SK-N-SH treated with all-trans-retinoic acid at 6 μM for 48 hours (cell line): ENCODE results near the gene FSCB.

Source experiments
- ATAC-seq: fragments of 200-7000 bp; cut with Tn5 transposase; 3 replicates; pipeline ENCODE4 v1.9.1; 2020; ENCODE audit warnings: mild to moderate bottlenecking, moderate library complexity
- ARNTL ChIP-seq: fragments of 450-650 bp; formaldehyde crosslinking; IDR thresholded peaks from 2 replicates; pipeline ENCODE4 v1.5.0; 2020; ENCODE audit warnings: low read depth, mild to moderate bottlenecking, moderate library complexity, borderline replicate concordance
- BACH2 ChIP-seq: fragments of 250-450 bp; sonication (Bioruptor Pico); IDR thresholded peaks from 2 replicates; pipeline ENCODE4 v1.9.0; 2021; ENCODE audit warnings: mild to moderate bottlenecking, borderline replicate concordance
- CREB5 ChIP-seq: fragments of 250-450 bp; sonication (Bioruptor Pico); IDR thresholded peaks from 2 replicates; pipeline ENCODE4 v1.5.1; 2020; ENCODE audit warnings: low read depth, mild to moderate bottlenecking, moderate library complexity
- CSDC2 ChIP-seq: fragments of 250-450 bp; sonication (Bioruptor Pico); IDR thresholded peaks from 2 replicates; pipeline ENCODE4 v1.5.0; 2020; ENCODE audit warnings: mild to moderate bottlenecking, moderate library complexity
- ISL1 ChIP-seq: fragments of 250-450 bp; sonication (Bioruptor Pico); IDR thresholded peaks from 2 replicates; pipeline ENCODE4 v2.1.2; 2022; ENCODE audit warnings: mild to moderate bottlenecking, moderate library complexity
- OSR1 ChIP-seq: fragments of 250-450 bp; sonication (Bioruptor Pico); IDR thresholded peaks from 2 replicates; pipeline ENCODE4 v1.8.0; 2022; ENCODE audit warnings: moderate library complexity, mild to moderate bottlenecking, inconsistent platforms
- RARB ChIP-seq: fragments of 250-450 bp; sonication (Bioruptor Pico); IDR thresholded peaks from 2 replicates; pipeline ENCODE4 v1.8.0; 2021; ENCODE audit warnings: mild to moderate bottlenecking, moderate library complexity
- SNAI2 ChIP-seq: fragments of 250-450 bp; sonication (Bioruptor Pico); IDR thresholded peaks from 2 replicates; pipeline ENCODE4 v1.5.0; 2020; ENCODE audit warnings: mild to moderate bottlenecking, moderate library complexity
- TCF4 ChIP-seq: fragments of 250-450 bp; sonication (Bioruptor Pico); IDR thresholded peaks from 2 replicates; pipeline ENCODE4 v1.8.0; 2021; ENCODE audit warnings: mild to moderate bottlenecking, moderate library complexity, borderline replicate concordance
- TOX ChIP-seq: fragments of 250-450 bp; sonication (Bioruptor Pico); IDR thresholded peaks from 2 replicates; pipeline ENCODE4 v1.8.0; 2021; ENCODE audit warnings: mild to moderate bottlenecking, moderate library complexity, borderline replicate concordance
- ZC3H10 ChIP-seq: fragments of 250-450 bp; sonication (Bioruptor Pico); IDR thresholded peaks from 2 replicates; pipeline ENCODE4 v1.5.1; 2021; ENCODE audit warnings: mild to moderate bottlenecking, moderate library complexity
- ZFP3 ChIP-seq: fragments of 250-450 bp; sonication (Bioruptor Pico); IDR thresholded peaks from 2 replicates; pipeline ENCODE4 v1.5.0; 2020; ENCODE audit warnings: mild to moderate bottlenecking, moderate library complexity
- ZFP30 ChIP-seq: fragments of 450-650 bp; formaldehyde crosslinking; IDR thresholded peaks from 2 replicates; pipeline ENCODE4 v1.5.0; 2022; ENCODE audit warnings: mild to moderate bottlenecking, moderate library complexity
- ZNF70 ChIP-seq: fragments of 450-650 bp; formaldehyde crosslinking; IDR thresholded peaks from 2 replicates; pipeline ENCODE4 v1.5.0; 2020; ENCODE audit warnings: mild to moderate bottlenecking, moderate library complexity
- ZNF8 ChIP-seq: fragments of 450-650 bp; formaldehyde crosslinking; IDR thresholded peaks from 2 replicates; pipeline ENCODE4 v1.5.0; 2020; ENCODE audit warnings: mild to moderate bottlenecking, moderate library complexity
- TF ChIP-seq, protein P1 (sequence below): fragments of 250-450 bp; sonication (Bioruptor Pico); IDR thresholded peaks from 2 replicates; pipeline ENCODE4 v1.5.0; 2020; ENCODE audit warnings: mild to moderate bottlenecking, moderate library complexity
- TF ChIP-seq, protein P2 (sequence below): fragments of 250-450 bp; sonication (Bioruptor Pico); IDR thresholded peaks from 2 replicates; pipeline ENCODE4 v1.5.1; 2021; ENCODE audit warnings: mild to moderate bottlenecking, moderate library complexity
- TF ChIP-seq, protein P3 (sequence below): fragments of 250-450 bp; sonication (Bioruptor Pico); IDR thresholded peaks from 2 replicates; pipeline ENCODE4 v1.8.0; 2021; ENCODE audit warnings: low read depth, mild to moderate bottlenecking, moderate library complexity, borderline replicate concordance

The FSCB gene

GRCh38 chr14:44530475-44530874, 23.4 kb upstream of the FSCB start (continued):
- TF ChIP-seq, protein P1, sequence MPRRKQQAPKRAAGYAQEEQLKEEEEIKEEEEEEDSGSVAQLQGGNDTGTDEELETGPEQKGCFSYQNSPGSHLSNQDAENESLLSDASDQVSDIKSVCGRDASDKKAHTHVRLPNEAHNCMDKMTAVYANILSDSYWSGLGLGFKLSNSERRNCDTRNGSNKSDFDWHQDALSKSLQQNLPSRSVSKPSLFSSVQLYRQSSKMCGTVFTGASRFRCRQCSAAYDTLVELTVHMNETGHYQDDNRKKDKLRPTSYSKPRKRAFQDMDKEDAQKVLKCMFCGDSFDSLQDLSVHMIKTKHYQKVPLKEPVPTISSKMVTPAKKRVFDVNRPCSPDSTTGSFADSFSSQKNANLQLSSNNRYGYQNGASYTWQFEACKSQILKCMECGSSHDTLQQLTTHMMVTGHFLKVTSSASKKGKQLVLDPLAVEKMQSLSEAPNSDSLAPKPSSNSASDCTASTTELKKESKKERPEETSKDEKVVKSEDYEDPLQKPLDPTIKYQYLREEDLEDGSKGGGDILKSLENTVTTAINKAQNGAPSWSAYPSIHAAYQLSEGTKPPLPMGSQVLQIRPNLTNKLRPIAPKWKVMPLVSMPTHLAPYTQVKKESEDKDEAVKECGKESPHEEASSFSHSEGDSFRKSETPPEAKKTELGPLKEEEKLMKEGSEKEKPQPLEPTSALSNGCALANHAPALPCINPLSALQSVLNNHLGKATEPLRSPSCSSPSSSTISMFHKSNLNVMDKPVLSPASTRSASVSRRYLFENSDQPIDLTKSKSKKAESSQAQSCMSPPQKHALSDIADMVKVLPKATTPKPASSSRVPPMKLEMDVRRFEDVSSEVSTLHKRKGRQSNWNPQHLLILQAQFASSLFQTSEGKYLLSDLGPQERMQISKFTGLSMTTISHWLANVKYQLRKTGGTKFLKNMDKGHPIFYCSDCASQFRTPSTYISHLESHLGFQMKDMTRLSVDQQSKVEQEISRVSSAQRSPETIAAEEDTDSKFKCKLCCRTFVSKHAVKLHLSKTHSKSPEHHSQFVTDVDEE (CRISPR knock-in tag) = no peak
- TF ChIP-seq BACH2 (CRISPR knock-in tag) (no peak), CREB5 (CRISPR knock-in tag) (no peak), ZC3H10 (no peak), OSR1 (no peak), ZFP3 (CRISPR knock-in tag) (no peak), TOX (CRISPR knock-in tag) (no peak), ZNF8 (no peak), ISL1 (CRISPR knock-in tag) (no peak)

DNA sequence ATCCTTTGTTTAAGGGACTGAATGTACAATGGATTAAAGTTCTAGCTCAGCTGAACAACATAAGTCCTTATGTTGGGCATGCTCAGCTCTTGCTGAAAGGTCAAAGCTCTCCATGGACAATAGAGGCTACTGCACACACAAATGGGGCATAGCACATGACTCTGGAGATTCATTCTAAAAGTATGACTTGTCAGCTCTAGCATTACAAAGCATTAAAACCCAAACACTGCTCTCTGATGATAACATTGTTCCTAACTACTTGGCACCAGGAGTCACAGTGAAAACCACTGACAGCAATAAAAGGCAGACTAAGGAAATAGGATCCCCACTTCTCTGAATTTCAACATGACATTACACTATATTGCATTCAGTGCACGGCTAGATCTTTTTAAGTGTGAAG, 21.9 kb upstream of the FSCB start:
- TF ChIP-seq BACH2 (CRISPR knock-in tag) (no peak), ZFP30 (CRISPR knock-in tag) (no peak), OSR1 (no peak), TOX (CRISPR knock-in tag) (no peak), ISL1 (CRISPR knock-in tag) (no peak), ARNTL (CRISPR knock-in tag) (no peak), TCF4 (CRISPR knock-in tag) (no peak), SNAI2 (CRISPR knock-in tag) (no peak), ZC3H10 (no peak), RARB (CRISPR knock-in tag) (no peak), CREB5 (CRISPR knock-in tag) (no peak), ZNF70 (CRISPR knock-in tag) (no peak)
- TF ChIP-seq, protein P1 (CRISPR knock-in tag) = no peak
- TF ChIP-seq, protein P2, sequence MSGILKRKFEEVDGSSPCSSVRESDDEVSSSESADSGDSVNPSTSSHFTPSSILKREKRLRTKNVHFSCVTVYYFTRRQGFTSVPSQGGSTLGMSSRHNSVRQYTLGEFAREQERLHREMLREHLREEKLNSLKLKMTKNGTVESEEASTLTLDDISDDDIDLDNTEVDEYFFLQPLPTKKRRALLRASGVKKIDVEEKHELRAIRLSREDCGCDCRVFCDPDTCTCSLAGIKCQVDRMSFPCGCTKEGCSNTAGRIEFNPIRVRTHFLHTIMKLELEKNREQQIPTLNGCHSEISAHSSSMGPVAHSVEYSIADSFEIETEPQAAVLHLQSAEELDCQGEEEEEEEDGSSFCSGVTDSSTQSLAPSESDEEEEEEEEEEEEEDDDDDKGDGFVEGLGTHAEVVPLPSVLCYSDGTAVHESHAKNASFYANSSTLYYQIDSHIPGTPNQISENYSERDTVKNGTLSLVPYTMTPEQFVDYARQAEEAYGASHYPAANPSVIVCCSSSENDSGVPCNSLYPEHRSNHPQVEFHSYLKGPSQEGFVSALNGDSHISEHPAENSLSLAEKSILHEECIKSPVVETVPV (CRISPR knock-in tag) = no peak
- TF ChIP-seq, protein P3, sequence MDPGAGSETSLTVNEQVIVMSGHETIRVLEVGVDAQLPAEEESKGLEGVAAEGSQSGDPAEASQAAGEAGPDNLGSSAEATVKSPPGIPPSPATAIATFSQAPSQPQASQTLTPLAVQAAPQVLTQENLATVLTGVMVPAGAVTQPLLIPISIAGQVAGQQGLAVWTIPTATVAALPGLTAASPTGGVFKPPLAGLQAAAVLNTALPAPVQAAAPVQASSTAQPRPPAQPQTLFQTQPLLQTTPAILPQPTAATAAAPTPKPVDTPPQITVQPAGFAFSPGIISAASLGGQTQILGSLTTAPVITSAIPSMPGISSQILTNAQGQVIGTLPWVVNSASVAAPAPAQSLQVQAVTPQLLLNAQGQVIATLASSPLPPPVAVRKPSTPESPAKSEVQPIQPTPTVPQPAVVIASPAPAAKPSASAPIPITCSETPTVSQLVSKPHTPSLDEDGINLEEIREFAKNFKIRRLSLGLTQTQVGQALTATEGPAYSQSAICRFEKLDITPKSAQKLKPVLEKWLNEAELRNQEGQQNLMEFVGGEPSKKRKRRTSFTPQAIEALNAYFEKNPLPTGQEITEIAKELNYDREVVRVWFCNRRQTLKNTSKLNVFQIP = no peak
- TF ChIP-seq, all 23 proteins: peak for 0
- ATAC-seq = no peak

DNA sequence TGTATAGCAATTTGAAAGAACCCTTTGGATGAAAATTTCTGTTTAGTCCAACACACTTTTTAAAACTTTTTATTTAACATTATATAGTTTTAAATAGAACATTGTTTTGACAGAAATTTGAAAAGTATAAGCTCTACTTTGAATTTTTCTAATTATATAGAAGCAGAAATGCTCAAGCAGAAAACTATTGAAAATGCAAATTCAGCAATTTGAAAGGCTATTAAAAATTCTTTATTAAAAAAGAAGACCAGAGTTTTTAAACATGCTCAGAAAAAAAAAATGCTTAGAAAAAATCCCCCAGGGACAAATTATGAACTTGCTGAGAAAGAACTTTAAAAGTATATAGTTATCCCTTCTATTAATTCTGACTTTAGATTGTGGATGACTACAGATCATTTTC, 21.1 kb upstream of the FSCB start:
- TF ChIP-seq OSR1 = no peak
- no peak for TF ChIP-seq CSDC2 (CRISPR knock-in tag)
- TF ChIP-seq RARB (CRISPR knock-in tag) = no peak
- no peak for ATAC-seq
